GM10266 (cell line): ENCODE results near the gene CRYGS.

Experiments
- DNase-seq: peaks from one replicate; pipeline ENCODE4 v3.0.0; 2012; ENCODE audit errors: extremely low spot score
- TF ChIP-seq, protein P1 (sequence below): IDR thresholded peaks from 2 replicates; pipeline ENCODE4 v1.5.1; 2012; ENCODE audit warnings: mild to moderate bottlenecking, low read depth; ENCODE audit not compliant: control insufficient read depth, insufficient read depth; ENCODE audit errors: missing control alignments

The CRYGS gene

DNA sequence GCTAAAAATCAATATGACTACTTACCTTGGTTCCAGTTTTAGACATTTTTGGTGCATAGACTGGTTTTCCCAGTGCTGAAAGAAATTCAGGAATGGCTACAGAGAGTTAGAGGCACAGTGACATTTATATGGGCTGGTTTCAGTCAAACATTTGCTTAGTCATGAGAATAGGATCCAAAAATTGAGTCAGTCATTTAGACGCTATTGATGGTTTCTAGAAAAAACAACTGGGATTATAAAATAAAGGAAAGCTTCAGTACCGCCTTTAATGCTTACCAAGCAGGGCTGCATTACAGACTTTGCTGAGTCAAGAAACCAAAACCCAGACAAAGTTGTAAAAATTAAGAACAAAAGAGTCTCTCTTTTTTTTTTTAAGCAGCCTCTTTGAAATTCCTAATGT, at the start of gene CRYGS:
TSS of gene CRYGS (minus strand) at position 100 of the 400 bp plus-strand sequence. CDS start at position 46, 54 bp downstream.
- no peak for DNase-seq
- TF ChIP-seq, protein P1, sequence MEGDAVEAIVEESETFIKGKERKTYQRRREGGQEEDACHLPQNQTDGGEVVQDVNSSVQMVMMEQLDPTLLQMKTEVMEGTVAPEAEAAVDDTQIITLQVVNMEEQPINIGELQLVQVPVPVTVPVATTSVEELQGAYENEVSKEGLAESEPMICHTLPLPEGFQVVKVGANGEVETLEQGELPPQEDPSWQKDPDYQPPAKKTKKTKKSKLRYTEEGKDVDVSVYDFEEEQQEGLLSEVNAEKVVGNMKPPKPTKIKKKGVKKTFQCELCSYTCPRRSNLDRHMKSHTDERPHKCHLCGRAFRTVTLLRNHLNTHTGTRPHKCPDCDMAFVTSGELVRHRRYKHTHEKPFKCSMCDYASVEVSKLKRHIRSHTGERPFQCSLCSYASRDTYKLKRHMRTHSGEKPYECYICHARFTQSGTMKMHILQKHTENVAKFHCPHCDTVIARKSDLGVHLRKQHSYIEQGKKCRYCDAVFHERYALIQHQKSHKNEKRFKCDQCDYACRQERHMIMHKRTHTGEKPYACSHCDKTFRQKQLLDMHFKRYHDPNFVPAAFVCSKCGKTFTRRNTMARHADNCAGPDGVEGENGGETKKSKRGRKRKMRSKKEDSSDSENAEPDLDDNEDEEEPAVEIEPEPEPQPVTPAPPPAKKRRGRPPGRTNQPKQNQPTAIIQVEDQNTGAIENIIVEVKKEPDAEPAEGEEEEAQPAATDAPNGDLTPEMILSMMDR: no peak

GRCh38 chr3:186593862-186594261, 49.7 kb upstream of the CRYGS start:
- no peak for DNase-seq
- TF ChIP-seq, protein P1: no peak

- TF ChIP-seq, protein P1: no peak
These were observed 48.5 kb upstream of the CRYGS start for GRCh38 chr3:186592682-186593081.

GRCh38 chr3:186590580-186591295, 46.6 kb upstream of the CRYGS start:
- TF ChIP-seq, protein P1: no peak

More at GRCh38 chr3:186592682-186593081, 48.5 kb upstream of the CRYGS start:
- no peak for DNase-seq

DNA sequence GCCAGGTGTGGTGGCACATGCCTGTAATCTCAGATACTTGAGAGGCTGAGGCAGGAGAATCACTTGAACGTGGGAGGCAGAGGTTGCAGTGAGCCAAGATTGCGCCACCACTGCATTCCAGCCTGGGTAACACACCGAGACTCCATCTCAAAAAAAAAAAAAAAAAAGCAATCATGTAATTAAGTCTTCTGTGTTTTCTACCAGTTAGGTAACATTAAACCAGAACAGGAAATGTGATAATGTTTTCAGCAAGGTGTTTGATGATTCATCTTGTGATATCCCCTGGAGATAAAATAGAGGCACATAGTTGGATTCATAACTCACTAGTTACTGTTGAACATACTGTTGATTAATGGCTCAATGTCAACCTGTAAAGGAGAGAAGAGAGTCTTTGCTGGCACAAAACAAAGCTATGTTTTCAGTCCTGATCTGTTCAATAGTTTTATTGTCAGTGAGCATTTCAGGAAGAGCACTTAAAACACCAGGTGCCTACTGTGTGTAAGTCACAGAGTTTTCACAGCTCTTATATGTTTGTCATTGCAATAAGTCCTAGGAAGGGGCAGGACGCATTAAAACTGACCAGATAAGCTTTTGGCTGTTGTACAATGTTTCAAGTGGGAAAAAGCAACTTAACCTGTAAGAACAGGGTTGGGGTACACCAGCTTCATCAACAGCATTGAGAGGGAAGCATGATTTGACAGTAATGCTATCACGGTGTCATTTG, 45.8 kb upstream of the CRYGS start:
- DNase-seq: no peak
- TF ChIP-seq, protein P1: no peak

More at GRCh38 chr3:186590580-186591295, 46.6 kb upstream of the CRYGS start:
- DNase-seq: no peak

GRCh38 chr3:186589121-186589520, 44.9 kb upstream of the CRYGS start:
- TF ChIP-seq, protein P1: no peak
- DNase-seq: no peak

DNA sequence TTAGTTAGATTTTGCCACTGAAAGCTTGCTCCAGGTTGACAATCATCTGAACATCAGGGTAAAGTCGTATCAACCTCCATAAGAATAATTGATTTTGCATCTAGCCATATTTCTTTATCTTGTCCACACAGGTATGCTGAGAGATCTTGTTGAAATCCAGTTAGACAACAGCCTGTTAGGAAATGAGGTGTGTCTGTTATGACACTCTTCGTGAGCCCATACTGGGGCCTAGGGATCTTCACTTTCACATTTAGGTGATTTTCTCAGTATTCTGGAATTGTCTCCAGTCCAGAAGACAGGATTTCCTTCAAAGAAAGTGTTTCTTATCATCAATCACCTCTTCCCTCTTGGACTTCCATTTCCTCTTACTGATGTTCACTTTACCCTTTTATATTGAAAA, 44.5 kb upstream of the CRYGS start:
- DNase-seq: no peak
- TF ChIP-seq, protein P1: no peak
